GM19452 (cell line): ENCODE measurements around the gene PABPC3.

ENCODE experiments used
- ATAC-seq: cut with Tn5 transposase; IDR thresholded peaks from one replicate; pipeline ENCODE4 v1.9.1; 2021; ENCODE audit not compliant: unreplicated experiment

PABPC3 gene

GRCh38 chr13:25095851-25096453 lies at the start of gene PABPC3:
Gene PABPC3 (plus strand): TSS chr13:25096136. CDS start chr13:25096199, 63 bp downstream.
- no peak for ATAC-seq

- ATAC-seq, result no peak
Measured at GRCh38 chr13:25046274-25046984, 49.5 kb upstream of the PABPC3 start.

- no peak for ATAC-seq
Measured at GRCh38 chr13:25046985-25047511, 48.9 kb upstream of the PABPC3 start.

GRCh38 chr13:25051065-25051464 lies 44.9 kb upstream of the PABPC3 start:
- no peak for ATAC-seq

GRCh38 chr13:25059166-25059565 lies 36.8 kb upstream of the PABPC3 start:
- ATAC-seq, result no peak

- no peak for ATAC-seq
Measured at GRCh38 chr13:25059958-25060357, 36.0 kb upstream of the PABPC3 start.

GRCh38 chr13:25062479-25062878 lies 33.5 kb upstream of the PABPC3 start:
- ATAC-seq, result no peak

GRCh38 chr13:25064396-25064795 lies 31.5 kb upstream of the PABPC3 start:
- ATAC-seq, result no peak

GRCh38 chr13:25065974-25066770 lies 29.8 kb upstream of the PABPC3 start:
- ATAC-seq, result no peak

- no peak for ATAC-seq
Measured at GRCh38 chr13:25067064-25067463, 28.9 kb upstream of the PABPC3 start.

- no peak for ATAC-seq
Measured at GRCh38 chr13:25068810-25069209, 27.1 kb upstream of the PABPC3 start.

- ATAC-seq, result no peak
Measured at GRCh38 chr13:25069236-25069635, 26.7 kb upstream of the PABPC3 start.

GRCh38 chr13:25069911-25070310 lies 26.0 kb upstream of the PABPC3 start:
- ATAC-seq, result no peak

GRCh38 chr13:25080773-25081172 lies 15.2 kb upstream of the PABPC3 start:
- ATAC-seq, result no peak

GRCh38 chr13:25084096-25084495 lies 11.8 kb upstream of the PABPC3 start:
- no peak for ATAC-seq

- ATAC-seq, result no peak
Measured at GRCh38 chr13:25085125-25085742, 10.7 kb upstream of the PABPC3 start.

GRCh38 chr13:25088562-25089221 lies 7.2 kb upstream of the PABPC3 start:
- no peak for ATAC-seq

GRCh38 chr13:25097426-25097825 lies 1.5 kb downstream of the PABPC3 start:
- no peak for ATAC-seq

- no peak for ATAC-seq
Measured at GRCh38 chr13:25103711-25104110, 7.8 kb downstream of the PABPC3 start.

GRCh38 chr13:25109341-25109740 lies 13.4 kb downstream of the PABPC3 start:
- ATAC-seq, result no peak
